HS-5 (cell line): ENCODE data around the gene HNRNPLL.
"Not testable (repeated sequence)": the region's sequence is repeated elsewhere in the genome, so short reads cannot be mapped to it uniquely, and the experiment has no call there.

Experiments
- DNase-seq: peaks from one replicate; pipeline ENCODE4 v3.0.0-alpha.2; 2012; ENCODE audit warnings: low read depth

HNRNPLL gene

GRCh38 chr2:38602732-38603401, at the start of gene HNRNPLL:
HNRNPLL (minus strand) TSS chr2:38602928; CDS start chr2:38602626, 302 bp downstream.
- DNase-seq, result peak; percentile 88

- no peak for DNase-seq
These were observed 48.0 kb upstream of the HNRNPLL start for GRCh38 chr2:38650717-38651116.

- DNase-seq, result no peak
These were observed 47.3 kb upstream of the HNRNPLL start for GRCh38 chr2:38650012-38650411.

- no peak for DNase-seq
These were observed 46.5 kb upstream of the HNRNPLL start for GRCh38 chr2:38649176-38649728.

GRCh38 chr2:38648107-38648761, 45.5 kb upstream of the HNRNPLL start:
- DNase-seq, result no peak

- not testable (repeated sequence) for DNase-seq
These were observed 41.2 kb upstream of the HNRNPLL start for GRCh38 chr2:38643683-38644511.

GRCh38 chr2:38643021-38643671, 40.4 kb upstream of the HNRNPLL start:
- no peak for DNase-seq

- not testable (repeated sequence) for DNase-seq
These were observed 39.8 kb upstream of the HNRNPLL start for GRCh38 chr2:38642373-38643017.

GRCh38 chr2:38636069-38636468, 33.3 kb upstream of the HNRNPLL start:
- DNase-seq, result no peak

GRCh38 chr2:38635139-38635538, 32.4 kb upstream of the HNRNPLL start:
- no peak for DNase-seq

- no peak for DNase-seq
These were observed 32.0 kb upstream of the HNRNPLL start for GRCh38 chr2:38634684-38635083.

GRCh38 chr2:38633895-38634294, 31.2 kb upstream of the HNRNPLL start:
- no peak for DNase-seq

- no peak for DNase-seq
These were observed 30.3 kb upstream of the HNRNPLL start for GRCh38 chr2:38632980-38633379.

GRCh38 chr2:38631976-38632375, 29.2 kb upstream of the HNRNPLL start:
- DNase-seq, result no peak

GRCh38 chr2:38629684-38630083, 27.0 kb upstream of the HNRNPLL start:
- DNase-seq, result no peak

- no peak for DNase-seq
These were observed 24.7 kb upstream of the HNRNPLL start for GRCh38 chr2:38627391-38627790.

GRCh38 chr2:38626326-38627035, 23.8 kb upstream of the HNRNPLL start:
- no peak for DNase-seq

- no peak for DNase-seq
These were observed 19.5 kb upstream of the HNRNPLL start for GRCh38 chr2:38622210-38622609.

GRCh38 chr2:38621018-38621417, 18.3 kb upstream of the HNRNPLL start:
- no peak for DNase-seq

- DNase-seq, result no peak
These were observed 17.7 kb upstream of the HNRNPLL start for GRCh38 chr2:38620282-38620977.
